Esophagus squamous epithelium (tissue), 4 donors: ENCODE results near the gene RGS6.

Experiments used
- CTCF ChIP-seq, 6 experiments: fragments of 450-650 bp in 4 of 6; fragments of 200-600 bp in 2 of 6; sonication (generic) in 2 of 6; IDR thresholded peaks; one replicate each; pipeline ENCODE4 v1.5.1; 2016 to 2019; ENCODE audit warnings: antibody characterized with exemption in 6 of 6, mild to moderate bottlenecking in 4 of 6, moderate library complexity in 4 of 6
- POLR2A ChIP-seq, 4 donors: fragments of 450-650 bp; IDR thresholded peaks; one replicate each; pipeline ENCODE4 v1.6.1; 2017; ENCODE audit warnings: antibody characterized with exemption in 4 of 4, mild to moderate bottlenecking in 4 of 4, moderate library complexity in 3 of 4

- TF ChIP-seq CTCF (IDR thresholded peaks at IDR 0.05) (no peak), POLR2A (IDR thresholded peaks at IDR 0.05) (no peak)
Measured at GRCh38 chr14:72432748-72433147, 500.5 kb downstream of the RGS6 start.
